HCT116 (cell line): ENCODE measurements around the gene SLC6A3. TPM values are rescaled to one million over a fixed set of nuclear protein-coding genes. Genes with fewer than 3 reads are reported as not detected.

Source experiments
- ATAC-seq: fragments of 200-7000 bp; cut with Tn5 transposase; 2 replicates; pipeline ENCODE4 v1.9.1; 2020; ENCODE audit warnings: mild to moderate bottlenecking, moderate library complexity
- BruUV-seq: library from RNA; stranded (reverse); fragments of 400-500 nt; replicated peaks from 2 replicates; lab custom pipeline; 2021; lab: Mats Ljungman, UMichigan
- CTCF ChIA-PET: fragments of 300-600 bp; sonication (Branson Sonifier 250); formaldehyde crosslinking; loops from one replicate; lab custom pipeline; 2021; ENCODE audit warnings: antibody characterized with exemption; lab: Charles Lee
- POLR2A ChIA-PET: fragments of 300-600, 350-600 bp; sonication (Branson Sonifier 250); formaldehyde crosslinking; loops from one replicate; lab custom pipeline; 2021; ENCODE audit warnings: antibody characterized with exemption; lab: Charles Lee
- RAD21 ChIA-PET, 2 experiments: fragments of 300-600 bp; sonication (Branson Sonifier 250); formaldehyde crosslinking; loops; one replicate each; lab custom pipeline; 2023; ENCODE audit warnings: low total read pairs in 2 of 2; ENCODE audit not compliant: uncharacterized antibody in 2 of 2, unreplicated experiment in 2 of 2, low non-redundant PET in 1 of 2; lab: Charles Lee
- DNase-seq: peaks from one replicate; pipeline ENCODE4 v3.0.0-alpha.2; 2010; ENCODE audit warnings: low read depth, low spot score
- H2AFZ ChIP-seq: fragments of 200-600 bp; shearing (Covaris generic), sonication (generic); 2 replicates; pipeline ENCODE4 v1.6.1; 2017; ENCODE audit warnings: low read depth, mixed run types, mixed read lengths, antibody characterized with exemption, low read length; ENCODE audit not compliant: poor library complexity, severe bottlenecking
- H3K27ac ChIP-seq: 2 replicates; pipeline ENCODE4 v1.5.1; 2012; ENCODE audit warnings: low read depth, low read length
- H3K27me3 ChIP-seq: fragments of 200-600 bp; sonication (generic); 2 replicates; pipeline ENCODE4 v1.6.1; 2016; ENCODE audit warnings: mixed run types, low read length, mixed read lengths; ENCODE audit not compliant: insufficient read depth
- H3K36me3 ChIP-seq, 2 experiments: fragments of 200-500 bp in 1 of 2; fragments of 200-600 bp in 1 of 2; sonication (Bioruptor generic) in 1 of 2; sonication (generic) in 1 of 2; 2 replicates each; pipeline versions ENCODE4 v1.5.1 to v1.6.1; 2014 to 2016; ENCODE audit warnings: low read length in 2 of 2, inconsistent platforms in 1 of 2, mixed read lengths in 1 of 2, mixed run types in 1 of 2; ENCODE audit not compliant: insufficient read depth in 2 of 2, control insufficient read depth in 1 of 2
- H3K4me1 ChIP-seq, 2 experiments: fragments of 200-600 bp in 1 of 2; sonication (generic) in 1 of 2; 2 replicates each; pipeline versions ENCODE4 v1.5.1 to v1.6.1; 2012 to 2017; ENCODE audit warnings: low read length in 2 of 2, inconsistent platforms in 1 of 2, mild to moderate bottlenecking in 1 of 2, mixed read lengths in 1 of 2, mixed run types in 1 of 2, moderate library complexity in 1 of 2; ENCODE audit not compliant: insufficient read depth in 2 of 2, control insufficient read depth in 1 of 2
- H3K4me2 ChIP-seq: fragments of 200-600 bp; sonication (generic); 2 replicates; pipeline ENCODE4 v1.6.1; 2017; ENCODE audit warnings: mixed run types, low read length, mixed read lengths
- H3K4me3 ChIP-seq, 2 experiments: fragments of 200-600 bp in 1 of 2; sonication (generic) in 1 of 2; replicated peaks in 1 of 2; 2 replicates each; pipeline ENCODE4 v1.5.1; 2011 to 2016; ENCODE audit warnings: low read length in 2 of 2, control low read depth in 1 of 2, low read depth in 1 of 2, mild to moderate bottlenecking in 1 of 2, mixed read lengths in 1 of 2, mixed run types in 1 of 2
- H3K79me2 ChIP-seq: fragments of 200-600 bp; sonication (generic); 2 replicates; pipeline ENCODE4 v1.6.1; 2017; ENCODE audit warnings: mild to moderate bottlenecking, mixed run types, low read length, moderate library complexity, mixed read lengths; ENCODE audit not compliant: insufficient read depth
- H3K9ac ChIP-seq: fragments of 200-600 bp; sonication (generic); 2 replicates; pipeline ENCODE4 v1.6.1; 2016; ENCODE audit warnings: low read length, mixed read lengths
- H3K9me2 ChIP-seq: fragments of 200-600 bp; sonication (generic), shearing (Covaris generic); 2 replicates; pipeline ENCODE4 v1.6.1; 2017; ENCODE audit warnings: mixed run types, mild to moderate bottlenecking, moderate library complexity; ENCODE audit not compliant: insufficient read depth
- H3K9me3 ChIP-seq, 2 experiments: fragments of 200-500 bp in 1 of 2; fragments of 200-600 bp in 1 of 2; sonication (Bioruptor generic) in 1 of 2; sonication (generic) in 1 of 2; 2 replicates each; pipeline ENCODE4 v1.6.1; 2014 to 2017; ENCODE audit warnings: low read length in 2 of 2, mixed read lengths in 2 of 2, inconsistent platforms in 1 of 2, low read depth in 1 of 2, mild to moderate bottlenecking in 1 of 2, mixed run types in 1 of 2, moderate library complexity in 1 of 2; ENCODE audit not compliant: control insufficient read depth in 1 of 2, insufficient read depth in 1 of 2
- H4K20me1 ChIP-seq: fragments of 200-600 bp; sonication (generic), shearing (Covaris generic); 2 replicates; pipeline ENCODE4 v1.6.1; 2017; ENCODE audit warnings: mixed run types, mild to moderate bottlenecking, moderate library complexity; ENCODE audit not compliant: insufficient read depth
- ATF3 ChIP-seq: IDR thresholded peaks from 2 replicates; pipeline ENCODE4 v1.6.1; 2012
- CBX3 ChIP-seq: IDR thresholded peaks from 2 replicates; pipeline ENCODE4 v1.6.1; 2012; ENCODE audit warnings: low read depth
- CEBPB ChIP-seq: IDR thresholded peaks from 2 replicates; pipeline ENCODE4 v1.6.1; 2012; ENCODE audit warnings: low read depth
- ELF1 ChIP-seq: IDR thresholded peaks from 2 replicates; pipeline ENCODE4 v1.6.1; 2012; ENCODE audit warnings: low read depth, borderline replicate concordance
- EZH2 ChIP-seq: fragments of 200-600 bp; sonication (generic); IDR thresholded peaks from 2 replicates; pipeline ENCODE4 v1.6.1; 2017; ENCODE audit warnings: antibody characterized with exemption, mixed run types
- EZH2phosphoT487 ChIP-seq: fragments of 200-600 bp; IDR thresholded peaks from 2 replicates; pipeline ENCODE4 v1.6.1; 2018; ENCODE audit warnings: antibody characterized with exemption, borderline replicate concordance
- FOSL1 ChIP-seq: IDR thresholded peaks from 2 replicates; pipeline ENCODE4 v1.6.1; 2012; ENCODE audit warnings: low read depth
- JUND ChIP-seq: IDR thresholded peaks from 2 replicates; pipeline ENCODE4 v1.6.1; 2012
- POLR2A ChIP-seq: IDR thresholded peaks from 2 replicates; pipeline ENCODE4 v1.7.0; 2011; ENCODE audit warnings: borderline replicate concordance; ENCODE audit not compliant: insufficient read depth, insufficient read length; ENCODE audit errors: extremely low read depth
- POLR2AphosphoS5 ChIP-seq: IDR thresholded peaks from 2 replicates; pipeline ENCODE4 v1.6.1; 2011; ENCODE audit warnings: mild to moderate bottlenecking, low read depth, low read length, moderate library complexity
- REST ChIP-seq: IDR thresholded peaks from 2 replicates; pipeline ENCODE4 v1.6.1; 2012; ENCODE audit warnings: low read depth
- SIN3A ChIP-seq: IDR thresholded peaks from 2 replicates; pipeline ENCODE4 v1.6.1; 2012; ENCODE audit warnings: low read depth
- SRF ChIP-seq: IDR thresholded peaks from 2 replicates; pipeline ENCODE4 v1.6.1; 2012; ENCODE audit warnings: low read depth
- TCF7L2 ChIP-seq: IDR thresholded peaks from 2 replicates; pipeline ENCODE4 v1.7.0; 2011; ENCODE audit warnings: borderline replicate concordance, inconsistent platforms; ENCODE audit not compliant: insufficient read depth, insufficient read length; ENCODE audit errors: extremely low read depth
- YY1 ChIP-seq: IDR thresholded peaks from 2 replicates; pipeline ENCODE4 v1.6.1; 2011; ENCODE audit warnings: low read length, low read depth, moderate library complexity, mild to moderate bottlenecking; ENCODE audit not compliant: insufficient replicate concordance; ENCODE audit errors: extremely low read depth
- ZBTB33 ChIP-seq: IDR thresholded peaks from 2 replicates; pipeline ENCODE4 v1.6.1; 2011; ENCODE audit warnings: mild to moderate bottlenecking, low read length, moderate library complexity; ENCODE audit not compliant: insufficient replicate concordance; ENCODE audit errors: extremely low read depth
- ZNF274 ChIP-seq: fragments of 200-500 bp; sonication (Bioruptor generic); IDR thresholded peaks from 2 replicates; pipeline ENCODE4 v1.6.1; 2014; ENCODE audit warnings: mild to moderate bottlenecking, low read depth, low read length, inconsistent platforms
- intact Hi-C: fragments of 100-400 bp; cut with micrococcal nuclease; formaldehyde crosslinking; loops from 2 replicates; pipeline ENCODE4 v1.10.0; 2022
- total RNA-seq: library from RNA; stranded (reverse); gene quantifications from one replicate; pipeline ENCODE4 v1.2.1, GENCODE V29; 2021; ENCODE audit not compliant: unreplicated experiment

SLC6A3 gene
- total RNA-seq, 1 experiment from 2014 or later = not detected

- no peak for DNase-seq
- Histone ChIP-seq H3K36me3 (no peaks in the 10 kb centered on the region), H3K4me2 (no peak overlapping the region), H3K79me2 (no peaks in the 10 kb centered on the region), H3K9me3 (no peaks in the 10 kb centered on the region)
- no peak for TF ChIP-seq ELF1
- no peak for TF ChIP-seq EZH2phosphoT487
- no peak for TF ChIP-seq ZNF274
- no peak for TF ChIP-seq JUND
- TF ChIP-seq FOSL1 = no peak
- no peak for TF ChIP-seq REST
- TF ChIP-seq CEBPB = no peak
- TF ChIP-seq YY1 = no peak
- TF ChIP-seq EZH2 = no peak
- TF ChIP-seq POLR2A = no peak
- no peak for TF ChIP-seq SIN3A
- no peak for TF ChIP-seq POLR2AphosphoS5
- TF ChIP-seq SRF = no peak
- TF ChIP-seq ZBTB33 = no peak
- no peak for TF ChIP-seq ATF3
- no peak for TF ChIP-seq TCF7L2
- TF ChIP-seq CBX3 = no peak
- TF ChIP-seq, all 23 proteins: peak for 0
- POLR2A ChIA-PET = no interaction called here
- no peak overlapping the region for H3K4me3 ChIP-seq
- H3K27me3 ChIP-seq = no peaks in the 10 kb centered on the region
- no peaks in the 10 kb centered on the region for H3K4me1 ChIP-seq
- no peak overlapping the region for H3K9ac ChIP-seq
- H3K9me2 ChIP-seq = no peaks in the 10 kb centered on the region
- no peaks in the 10 kb centered on the region for H4K20me1 ChIP-seq
- no peak overlapping the region for H2AFZ ChIP-seq
- intact Hi-C loops = no loop called here
- CTCF ChIA-PET = no interaction called here
- no peak for ATAC-seq
- no TSS peak for BruUV-seq
- H3K27ac ChIP-seq = no peak overlapping the region
- RAD21 ChIA-PET = no interaction called here
Measured at GRCh38 chr5:1417586-1418225, 27.5 kb downstream of the SLC6A3 start.
